Transverse colon (tissue), 3 donors: ENCODE data around the gene UBE2E2.

Source experiments
- EP300 ChIP-seq: sonication (generic); formaldehyde crosslinking; IDR thresholded peaks from one replicate; pipeline ENCODE4 v1.6.1; 2017; ENCODE audit warnings: antibody characterized with exemption, low read depth
- TF ChIP-seq, protein P1 (sequence below), 5 experiments: fragments of 200-600 bp in 3 of 5; fragments of 450-650 bp in 2 of 5; sonication (generic) in 3 of 5; IDR thresholded peaks; 1 replicate in 2 of 5; 2 replicates in 3 of 5; pipeline ENCODE4 v1.5.1; 2016 to 2017; ENCODE audit warnings: antibody characterized with exemption in 5 of 5, inconsistent platforms in 3 of 5, mild to moderate bottlenecking in 2 of 5, moderate library complexity in 1 of 5

DNA sequence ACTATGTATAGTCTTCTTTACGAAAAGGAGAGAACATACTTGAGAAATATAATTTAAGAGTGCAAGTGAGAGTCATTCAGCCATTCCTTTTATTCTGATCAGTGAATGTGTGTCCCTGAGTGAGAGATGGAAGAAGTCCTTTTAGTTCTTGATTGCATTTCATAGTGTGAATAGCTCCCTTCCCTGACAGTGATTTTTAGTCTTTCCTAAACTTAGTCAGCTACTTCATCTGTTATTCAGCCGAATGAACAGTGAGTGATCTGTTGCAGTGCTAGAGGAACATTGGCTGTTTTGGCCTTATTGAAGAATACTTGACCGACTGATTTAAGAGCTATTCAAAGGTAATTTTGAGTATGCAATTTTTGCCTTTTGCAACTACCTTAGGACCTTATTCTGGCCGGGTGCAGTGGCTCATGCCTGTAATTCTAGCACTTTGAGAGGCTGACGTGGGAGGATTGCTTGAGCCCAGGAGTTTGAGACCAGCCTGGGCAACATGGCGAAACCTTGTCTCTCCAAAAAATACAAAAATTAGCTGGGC is 45.5 kb downstream of the UBE2E2 start:
- TF ChIP-seq, protein P1, sequence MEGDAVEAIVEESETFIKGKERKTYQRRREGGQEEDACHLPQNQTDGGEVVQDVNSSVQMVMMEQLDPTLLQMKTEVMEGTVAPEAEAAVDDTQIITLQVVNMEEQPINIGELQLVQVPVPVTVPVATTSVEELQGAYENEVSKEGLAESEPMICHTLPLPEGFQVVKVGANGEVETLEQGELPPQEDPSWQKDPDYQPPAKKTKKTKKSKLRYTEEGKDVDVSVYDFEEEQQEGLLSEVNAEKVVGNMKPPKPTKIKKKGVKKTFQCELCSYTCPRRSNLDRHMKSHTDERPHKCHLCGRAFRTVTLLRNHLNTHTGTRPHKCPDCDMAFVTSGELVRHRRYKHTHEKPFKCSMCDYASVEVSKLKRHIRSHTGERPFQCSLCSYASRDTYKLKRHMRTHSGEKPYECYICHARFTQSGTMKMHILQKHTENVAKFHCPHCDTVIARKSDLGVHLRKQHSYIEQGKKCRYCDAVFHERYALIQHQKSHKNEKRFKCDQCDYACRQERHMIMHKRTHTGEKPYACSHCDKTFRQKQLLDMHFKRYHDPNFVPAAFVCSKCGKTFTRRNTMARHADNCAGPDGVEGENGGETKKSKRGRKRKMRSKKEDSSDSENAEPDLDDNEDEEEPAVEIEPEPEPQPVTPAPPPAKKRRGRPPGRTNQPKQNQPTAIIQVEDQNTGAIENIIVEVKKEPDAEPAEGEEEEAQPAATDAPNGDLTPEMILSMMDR (IDR thresholded peaks at IDR 0.05), result no peak
- no peak for TF ChIP-seq EP300
